H1 (cell line): ENCODE results near the gene NTN4. TPM values are rescaled to one million over a fixed set of nuclear protein-coding genes. Genes with fewer than 3 reads are reported as not detected.

Experiments used
- CTCF ChIA-PET: fragments of 300-600 bp; sonication (Branson Sonifier 250); formaldehyde crosslinking; loops from one replicate; lab custom pipeline; 2021; ENCODE audit not compliant: partially characterized antibody; lab: Charles Lee
- POLR2A ChIA-PET: fragments of 300-600 bp; sonication (Branson Sonifier 250); formaldehyde crosslinking; loops from one replicate; lab custom pipeline; 2021; ENCODE audit warnings: inconsistent platforms; ENCODE audit not compliant: partially characterized antibody; lab: Charles Lee
- DNase-seq, 2 experiments: peaks; one replicate each; pipeline versions ENCODE4 v3.0.0 to v3.0.0-alpha.2; 2010 to 2022; ENCODE audit warnings: low spot score in 2 of 2, low read depth in 1 of 2, mixed read lengths in 1 of 2
- FAIRE-seq: peaks from 2 replicates; lab custom pipeline; 2011; peaks lifted over from hg19 to GRCh38; lab: Jason Lieb, UNC
- H2AFZ ChIP-seq: 2 replicates; pipeline ENCODE4 v1.8.1; 2012; ENCODE audit warnings: low read length, inconsistent platforms
- H2AK5ac ChIP-seq: 2 replicates; pipeline ENCODE4 v1.6.1; 2013; ENCODE audit warnings: low read depth, low read length
- H2BK120ac ChIP-seq: replicated peaks from 2 replicates; pipeline ENCODE3; 2013; ENCODE audit warnings: low read depth, low read length, inconsistent platforms
- H2BK12ac ChIP-seq: 2 replicates; pipeline ENCODE4 v1.6.1; 2013; ENCODE audit warnings: low read depth, low read length
- H2BK15ac ChIP-seq: 2 replicates; pipeline ENCODE4 v1.6.1; 2013; ENCODE audit warnings: low read length
- H2BK20ac ChIP-seq: 2 replicates; pipeline ENCODE4 v1.6.1; 2013; ENCODE audit warnings: low read length
- H2BK5ac ChIP-seq: 2 replicates; pipeline ENCODE4 v1.6.1; 2013; ENCODE audit warnings: low read depth, low read length
- H3K14ac ChIP-seq: 2 replicates; pipeline ENCODE4 v1.6.1; 2013; ENCODE audit warnings: inconsistent platforms; ENCODE audit not compliant: insufficient read length
- H3K18ac ChIP-seq: 2 replicates; pipeline ENCODE4 v1.6.1; 2013; ENCODE audit warnings: low read length; ENCODE audit errors: extremely low read depth
- H3K23ac ChIP-seq: 2 replicates; pipeline ENCODE4 v1.6.1; 2013; ENCODE audit warnings: inconsistent platforms; ENCODE audit not compliant: insufficient read length
- H3K23me2 ChIP-seq: 2 replicates; pipeline ENCODE4 v1.6.1; 2013; ENCODE audit warnings: low read depth, low read length
- H3K27ac ChIP-seq: 2 replicates; pipeline ENCODE4 v1.6.1; 2011; ENCODE audit warnings: low read depth, low read length, inconsistent platforms
- H3K27me3 ChIP-seq, 4 experiments: replicated peaks in 1 of 4; 1 replicate in 1 of 4; 2 replicates in 3 of 4; pipeline versions ENCODE4 v1.6.1 to v1.8.1; 2011 to 2013; ENCODE audit warnings: low read length in 3 of 4, mild to moderate bottlenecking in 3 of 4, inconsistent platforms in 2 of 4, mixed read lengths in 2 of 4, moderate library complexity in 1 of 4; ENCODE audit not compliant: control insufficient read depth in 3 of 4, insufficient read depth in 3 of 4; ENCODE audit errors: extremely low read depth in 1 of 4
- H3K36me3 ChIP-seq, 4 experiments: 2 replicates each; pipeline versions ENCODE4 v1.6.1 to v1.8.1; 2011 to 2013; ENCODE audit warnings: mild to moderate bottlenecking in 4 of 4, low read length in 3 of 4, moderate library complexity in 2 of 4, control low read depth in 1 of 4, inconsistent platforms in 1 of 4; ENCODE audit not compliant: insufficient read depth in 4 of 4, control insufficient read depth in 2 of 4
- H3K4ac ChIP-seq: replicated peaks from 2 replicates; pipeline ENCODE3; 2013; ENCODE audit warnings: low read length, low read depth, mixed read lengths, inconsistent platforms; ENCODE audit not compliant: insufficient read length
- H3K4me1 ChIP-seq, 4 experiments: replicated peaks in 1 of 4; 1 replicate in 1 of 4; 2 replicates in 3 of 4; pipeline versions ENCODE4 v1.6.1 to v1.8.1; 2011 to 2013; ENCODE audit warnings: low read length in 3 of 4, inconsistent platforms in 2 of 4, mixed read lengths in 1 of 4; ENCODE audit not compliant: insufficient read depth in 4 of 4, control insufficient read depth in 3 of 4
- H3K4me2 ChIP-seq, 2 experiments: 2 replicates each; pipeline versions ENCODE4 v1.6.1 to v1.8.1; 2011 to 2013; ENCODE audit warnings: low read depth in 2 of 2, low read length in 2 of 2, control low read depth in 1 of 2, inconsistent platforms in 1 of 2, mild to moderate bottlenecking in 1 of 2; ENCODE audit not compliant: insufficient read depth in 1 of 2
- H3K4me3 ChIP-seq, 4 experiments: fragments of 200-600, 300-600 bp in 1 of 4; sonication (generic), shearing (Covaris generic), sonication (Bioruptor Twin) in 1 of 4; 2 replicates each; pipeline versions ENCODE4 v1.5.1 to v1.8.1; 2011 to 2016; ENCODE audit warnings: low read length in 4 of 4, low read depth in 3 of 4, control low read depth in 2 of 4, inconsistent platforms in 2 of 4, mild to moderate bottlenecking in 2 of 4, mixed read lengths in 1 of 4, moderate library complexity in 1 of 4; ENCODE audit not compliant: insufficient read depth in 2 of 4; ENCODE audit errors: extremely low read depth in 1 of 4
- H3K56ac ChIP-seq: replicated peaks from 2 replicates; pipeline ENCODE3; 2013; ENCODE audit warnings: low read depth, mild to moderate bottlenecking, mixed read lengths, low read length, inconsistent platforms; ENCODE audit not compliant: insufficient read length
- H3K79me1 ChIP-seq: 2 replicates; pipeline ENCODE4 v1.6.1; 2013; ENCODE audit warnings: low read depth, low read length, control low read depth
- H3K79me2 ChIP-seq, 2 experiments: 2 replicates each; pipeline versions ENCODE4 v1.6.1 to v1.8.1; 2012 to 2013; ENCODE audit warnings: low read length in 2 of 2, mild to moderate bottlenecking in 2 of 2, inconsistent platforms in 1 of 2; ENCODE audit not compliant: insufficient read depth in 2 of 2, control insufficient read depth in 1 of 2
- H3K9ac ChIP-seq, 4 experiments: replicated peaks in 1 of 4; 1 replicate in 1 of 4; 2 replicates in 3 of 4; pipeline versions ENCODE4 v1.6.1 to v1.8.1; 2011 to 2013; ENCODE audit warnings: low read depth in 3 of 4, low read length in 3 of 4, control low read depth in 2 of 4, mild to moderate bottlenecking in 2 of 4, moderate library complexity in 2 of 4, inconsistent platforms in 1 of 4; ENCODE audit errors: extremely low read depth in 1 of 4
- H3K9me3 ChIP-seq, 2 experiments: 2 replicates each; pipeline versions ENCODE4 v1.6.1 to v1.8.1; 2012 to 2013; ENCODE audit warnings: mild to moderate bottlenecking in 2 of 2, moderate library complexity in 2 of 2, control low read depth in 1 of 2, inconsistent platforms in 1 of 2, low read depth in 1 of 2, low read length in 1 of 2, mixed read lengths in 1 of 2; ENCODE audit not compliant: insufficient read depth in 2 of 2
- H4K20me1 ChIP-seq, 2 experiments: replicated peaks in 1 of 2; 2 replicates each; pipeline versions ENCODE3 to v1.8.1; 2011 to 2013; ENCODE audit warnings: inconsistent platforms in 2 of 2, low read length in 2 of 2, mild to moderate bottlenecking in 1 of 2; ENCODE audit not compliant: insufficient read depth in 2 of 2, control insufficient read depth in 1 of 2
- H4K5ac ChIP-seq: 2 replicates; pipeline ENCODE4 v1.6.1; 2013; ENCODE audit warnings: low read length, low read depth, mixed read lengths, inconsistent platforms; ENCODE audit not compliant: insufficient read length
- H4K8ac ChIP-seq: 2 replicates; pipeline ENCODE4 v1.8.0; 2013; ENCODE audit warnings: mild to moderate bottlenecking, moderate library complexity, low read length, inconsistent platforms; ENCODE audit not compliant: insufficient read depth; ENCODE audit errors: extremely low read depth
- H4K91ac ChIP-seq: replicated peaks from 2 replicates; pipeline ENCODE3; 2013; ENCODE audit warnings: low read length, mixed read lengths, inconsistent platforms; ENCODE audit not compliant: insufficient read length
- TEAD4 ChIP-seq: IDR thresholded peaks from 2 replicates; pipeline ENCODE4 v1.6.1; 2012; ENCODE audit warnings: low read depth, low read length, inconsistent platforms, mixed read lengths
- WGBS, 2 experiments: shearing (Covaris generic) in 1 of 2; methylation state at CpG; one replicate each; pipeline versions ENCODE4 v1.1.6 to v1.1.7; 2013 to 2015; ENCODE audit warnings: low lambda C conversion rate in 2 of 2, mixed read lengths in 2 of 2, inconsistent platforms in 1 of 2, low coverage in 1 of 2, missing lambda C conversion rate in 1 of 2; ENCODE audit not compliant: insufficient replicate concordance in 2 of 2, insufficient coverage in 1 of 2, insufficient read length in 1 of 2; ENCODE audit errors: extremely low coverage in 1 of 2, missing lambda C conversion rate in 1 of 2; 5-methylcytosine and 5-hydroxymethylcytosine counted together
- polyA plus RNA-seq, 7 experiments: library from polyadenylated mRNA; depleted of rRNA in 3 of 7; stranded (reverse) in 5 of 7; unstranded in 2 of 7; fragments of >200 nt in 5 of 7; fragments of 200-250 nt in 2 of 7; gene quantifications; 1 replicate in 5 of 7; 2 replicates in 1 of 7; 4 replicates in 1 of 7; pipeline versions ENCODE4 v1.2.1 to v1.2.3, GENCODE V29; 2011 to 2013; ENCODE audit warnings: missing spikeins in 2 of 7, mixed read lengths in 2 of 7
- total RNA-seq: library from RNA; stranded (reverse); fragmentation: NEBNext Ultra II Directional; extraction: Animal tissue kit (Norgen Biotek cat#: 25700); gene quantifications from 2 replicates; pipeline ENCODE4 v1.2.1, GENCODE V29; 2021

NTN4 gene
- total and polyA plus RNA-seq, 2 of the 8 experiments (the other 6 are each of a cell fraction or from before 2014, with no cell fraction given): 0.74 to 1.3 TPM

DNA sequence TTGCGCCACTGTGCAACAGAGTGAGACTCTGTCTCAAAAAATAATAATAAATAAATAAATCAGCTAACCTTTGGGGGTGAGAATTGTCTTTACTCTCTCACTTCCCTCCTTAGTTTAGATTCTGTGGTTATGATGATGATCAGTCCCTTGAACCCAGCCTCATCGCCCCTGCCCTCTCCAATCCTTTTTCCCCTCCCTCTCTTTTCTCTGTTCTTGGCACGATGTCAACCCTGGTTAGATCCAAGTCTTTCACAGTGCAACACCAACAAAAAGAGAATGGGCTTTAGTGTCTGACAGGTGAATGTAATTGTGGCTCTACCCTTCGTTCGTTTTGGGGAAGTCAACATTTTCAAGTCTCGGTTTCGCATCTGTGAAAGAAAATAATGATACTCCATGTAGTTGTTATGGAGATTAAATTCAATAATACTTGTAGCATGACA, 59.0 kb downstream of the NTN4 start:
- DNase-seq: no peak
- Histone ChIP-seq H4K91ac (no peak overlapping the region), H3K4me1 (no peaks in the 10 kb centered on the region), H3K9ac (no peak overlapping the region), H3K23me2 (no peaks in the 10 kb centered on the region), H3K36me3 (no peaks in the 10 kb centered on the region), H3K56ac (no peak overlapping the region), H4K8ac (no peak overlapping the region), H3K9me3 (no peaks in the 10 kb centered on the region), H2AK5ac (no peak overlapping the region), H3K4me2 (no peak overlapping the region), H2BK15ac (no peak overlapping the region), H3K79me1 (no peaks in the 10 kb centered on the region), H2BK5ac (no peak overlapping the region), H3K18ac (no peak overlapping the region), H3K4me3 (no peak overlapping the region), H3K4ac (no peak overlapping the region), H4K5ac (no peak overlapping the region), H2BK120ac (no peak overlapping the region), H2AFZ (no peak overlapping the region), H3K27ac (no peak overlapping the region), H2BK20ac (no peak overlapping the region), H3K23ac (no peak overlapping the region), H3K14ac (no peak overlapping the region), H2BK12ac (no peak overlapping the region), H4K20me1 (no peaks in the 10 kb centered on the region), H3K27me3 (no peaks in the 10 kb centered on the region), H3K79me2 (no peaks in the 10 kb centered on the region)
- WGBS, 2 experiments: 86% methylated on average over 7 of the region's 7 CpGs; no CpG with 5 or more reads in 1 of the 2 experiments
- CTCF ChIA-PET: interaction anchor here (1.3 to 2.9 kb wide), 3 partner anchors 11 to 149 kb away, joined by 3 to 15 read pairs (median 3); no protein-coding TSS in a partner anchor
- POLR2A ChIA-PET: no interaction called here
- FAIRE-seq: no peak
- TF ChIP-seq TEAD4: no peak
